Loucy (cell line): ENCODE data around the gene HABP2.

ENCODE experiments used
- CTCF ChIP-seq: fragments of 200-600 bp; sonication (generic); conservative IDR thresholded peaks from 2 replicates; pipeline ENCODE4 v1.5.1; 2014; ENCODE audit warnings: mild to moderate bottlenecking, antibody characterized with exemption, low read length
- EZH2phosphoT487 ChIP-seq: fragments of 200-600 bp; IDR thresholded peaks from 2 replicates; pipeline ENCODE4 v1.6.1; 2018; ENCODE audit warnings: antibody characterized with exemption, mild to moderate bottlenecking, moderate library complexity, borderline replicate concordance

- TF ChIP-seq CTCF (no peak), EZH2phosphoT487 (no peak)
Observed at GRCh38 chr10:113619401-113619800, 66.5 kb downstream of the HABP2 start.
